ENCODE results near the gene CCDC121.

CCDC121 gene

DNA sequence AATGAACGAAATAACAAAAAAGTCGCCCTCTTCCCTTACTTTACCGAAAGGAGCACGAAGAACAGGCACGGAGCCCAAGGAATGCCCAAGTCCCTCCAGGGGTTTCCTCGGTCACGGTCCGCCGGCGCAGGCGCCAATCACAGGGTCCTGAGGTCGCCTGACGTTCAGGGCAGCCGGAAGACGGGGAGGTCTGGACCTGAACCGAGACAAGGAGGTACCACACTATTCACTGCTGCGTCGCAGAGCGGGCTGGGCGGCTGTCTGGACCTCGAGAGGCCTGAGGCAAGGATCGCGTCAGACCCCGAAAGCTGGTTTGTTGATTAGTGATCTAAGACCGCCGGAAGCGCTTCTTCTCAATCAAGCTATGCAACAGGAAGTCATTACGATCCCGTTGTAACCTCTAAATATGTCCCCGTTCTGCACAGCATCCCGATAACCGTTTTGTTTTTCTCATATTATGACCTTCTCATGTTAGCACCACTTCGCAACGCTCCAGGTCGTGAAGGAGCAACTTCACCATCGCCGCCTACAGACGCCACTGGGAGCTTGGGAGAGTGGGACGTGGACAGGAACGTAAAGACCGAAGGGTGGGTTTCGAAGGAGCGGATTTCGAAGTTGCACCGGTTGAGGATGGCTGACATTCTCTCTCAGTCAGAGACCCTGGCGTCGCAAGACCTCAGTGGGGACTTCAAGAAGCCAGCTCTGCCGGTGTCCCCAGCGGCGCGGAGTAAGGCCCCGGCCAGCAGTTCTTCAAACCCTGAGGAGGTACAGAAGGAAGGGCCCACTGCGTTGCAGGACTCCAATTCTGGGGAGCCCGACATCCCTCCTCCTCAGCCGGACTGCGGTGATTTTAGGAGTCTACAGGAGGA lies 34.7 kb upstream of the CCDC121 start, which contains the start of the genes SLC4A1AP and SUPT7L:
SLC4A1AP (plus strand) TSS at position 605 of the 869 bp plus-strand sequence; CDS start at position 631, 26 bp downstream.
SUPT7L (minus strand) TSS at position 330 of the 869 bp plus-strand sequence. CDS start 1,422 bp downstream, outside the sequence.
- peak within 1 kb of the TSS; percentile 91 for H3K4me3 ChIP-seq (ENCODE audit: insufficient read length, low read depth)
- no peaks in the 10 kb centered on the region for H3K9me3 ChIP-seq (ENCODE audit: insufficient read depth, low read length)
- peaks cover 55% of the 10 kb centered on the region for H3K36me3 ChIP-seq (ENCODE audit: insufficient read depth, insufficient read length, low read length)
- no peaks in the 10 kb centered on the region for H3K27me3 ChIP-seq (ENCODE audit: insufficient read depth, insufficient read length)
- no peak for TF ChIP-seq SUZ12 (IDR thresholded peaks at IDR 0.05; ENCODE audit: extremely low read depth, insufficient read depth, insufficient read length)
- peak; percentile 65 for TF ChIP-seq YY1 (IDR thresholded peaks at IDR 0.05; ENCODE audit: insufficient read depth, insufficient read length)
- no peak for TF ChIP-seq ZNF274 (IDR thresholded peaks at IDR 0.05; ENCODE audit: low read depth, low read length)
- peak; percentile 73 for DNase-seq (ENCODE audit: low read depth, low spot score)
- no peaks in the 10 kb centered on the region for H3K4me1 ChIP-seq (ENCODE audit: insufficient read depth, insufficient read length)
- H3K9ac ChIP-seq (ENCODE audit: insufficient read length, low read depth): peak within 1 kb of the TSS; percentile 84

DNA sequence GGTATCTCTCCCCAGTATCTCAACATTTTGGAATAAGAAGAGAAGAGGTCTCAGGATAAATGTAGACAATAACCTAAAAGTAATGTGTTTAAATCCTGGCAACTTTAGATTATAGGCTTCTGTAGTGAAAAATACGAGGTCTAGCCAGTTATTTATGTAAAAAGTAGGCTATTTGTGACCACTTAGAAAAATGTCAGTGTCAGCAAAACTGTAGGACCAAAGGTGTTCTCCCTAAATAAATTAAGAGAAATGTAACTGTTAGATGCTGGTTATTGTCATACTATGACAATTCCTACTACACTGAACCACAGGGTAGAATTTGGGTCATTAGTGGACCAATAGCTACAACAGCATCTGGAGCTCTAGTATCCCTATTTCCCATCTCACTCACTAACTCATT lies 32.6 kb upstream of the CCDC121 start:
- Histone ChIP-seq H3K9ac (ENCODE audit: insufficient read length, low read depth) (no peak overlapping the region), H3K27me3 (ENCODE audit: insufficient read depth, insufficient read length) (no peaks in the 10 kb centered on the region), H3K36me3 (ENCODE audit: insufficient read depth, insufficient read length, low read length) (peaks cover 61% of the 10 kb centered on the region), H3K4me3 (ENCODE audit: insufficient read length, low read depth) (no peak overlapping the region), H3K4me1 (ENCODE audit: insufficient read depth, insufficient read length) (no peaks in the 10 kb centered on the region), H3K9me3 (ENCODE audit: insufficient read depth, low read length) (no peaks in the 10 kb centered on the region)
- no peak for TF ChIP-seq YY1 (IDR thresholded peaks at IDR 0.05; ENCODE audit: insufficient read depth, insufficient read length)
- TF ChIP-seq SUZ12 (IDR thresholded peaks at IDR 0.05; ENCODE audit: extremely low read depth, insufficient read depth, insufficient read length): no peak
- TF ChIP-seq ZNF274 (IDR thresholded peaks at IDR 0.05; ENCODE audit: low read depth, low read length): no peak
- no peak for DNase-seq (ENCODE audit: low read depth, low spot score)

DNA sequence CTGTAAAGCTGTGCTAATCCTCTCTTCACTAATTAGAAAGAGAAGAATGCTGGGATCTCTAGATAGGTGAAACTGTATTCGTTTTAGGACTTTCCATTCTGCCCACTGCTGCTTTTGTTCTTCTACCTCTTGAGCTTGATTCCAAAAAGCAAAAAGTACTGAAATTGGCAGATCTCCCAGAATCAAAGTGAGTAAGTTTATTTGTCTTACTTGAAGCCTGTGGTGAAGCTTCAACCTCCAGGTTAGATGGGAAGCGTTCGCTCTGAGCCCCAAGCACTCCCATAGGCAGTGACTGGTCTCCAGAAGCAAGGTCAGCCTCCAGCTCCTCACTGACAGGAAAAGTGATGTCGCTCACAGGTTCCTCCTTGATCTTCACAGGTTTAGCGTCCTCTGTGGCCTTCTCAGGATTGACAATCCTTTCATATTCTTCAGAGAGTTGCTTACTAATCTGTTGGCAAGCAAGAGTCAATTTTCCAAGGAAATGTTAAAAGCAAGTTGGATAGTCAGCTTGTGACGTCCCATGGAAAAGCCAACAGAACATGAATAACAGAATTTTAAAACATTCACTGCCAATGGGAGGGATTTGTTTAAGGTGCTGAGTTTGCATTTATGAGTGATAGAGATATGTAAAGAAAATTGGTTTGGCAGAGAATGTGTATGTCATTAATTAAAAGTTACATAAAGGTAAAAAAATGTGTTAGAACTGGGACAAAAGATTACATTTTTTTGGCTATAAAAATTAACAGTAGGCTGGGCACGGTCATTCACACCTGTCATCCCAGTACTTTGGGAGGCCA lies 26.5 kb upstream of the CCDC121 start:
- no peaks in the 10 kb centered on the region for H3K27me3 ChIP-seq (ENCODE audit: insufficient read depth, insufficient read length)
- H3K36me3 ChIP-seq (ENCODE audit: insufficient read depth, insufficient read length, low read length): peaks cover 85% of the 10 kb centered on the region
- no peak for TF ChIP-seq ZNF274 (IDR thresholded peaks at IDR 0.05; ENCODE audit: low read depth, low read length)
- TF ChIP-seq YY1 (IDR thresholded peaks at IDR 0.05; ENCODE audit: insufficient read depth, insufficient read length): no peak
- no peak for TF ChIP-seq SUZ12 (IDR thresholded peaks at IDR 0.05; ENCODE audit: extremely low read depth, insufficient read depth, insufficient read length)
- H3K9ac ChIP-seq (ENCODE audit: insufficient read length, low read depth): no peak overlapping the region
- DNase-seq (ENCODE audit: low read depth, low spot score): no peak
- H3K9me3 ChIP-seq (ENCODE audit: insufficient read depth, low read length): no peaks in the 10 kb centered on the region
- no peak overlapping the region for H3K4me3 ChIP-seq (ENCODE audit: insufficient read length, low read depth)
- no peaks in the 10 kb centered on the region for H3K4me1 ChIP-seq (ENCODE audit: insufficient read depth, insufficient read length)

DNA sequence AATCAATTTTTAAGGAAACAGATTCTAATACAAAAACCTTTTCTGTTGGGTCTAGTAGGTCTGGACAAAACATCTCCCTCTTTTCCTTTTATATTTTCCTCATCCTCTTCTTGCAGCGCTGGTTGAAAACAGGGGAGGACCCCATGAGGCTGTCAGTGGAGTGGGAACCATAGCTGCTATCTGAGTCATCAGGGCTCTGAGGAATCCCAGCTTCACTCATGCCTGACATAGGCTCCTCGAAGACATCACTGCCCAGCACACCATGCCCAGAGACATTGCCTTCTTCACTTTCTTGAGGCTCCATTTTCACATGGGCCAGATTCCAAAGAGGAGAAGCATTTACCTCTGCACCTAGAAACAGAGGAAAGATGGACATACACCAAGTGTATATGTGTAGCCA lies 24.6 kb upstream of the CCDC121 start:
- Histone ChIP-seq H3K4me1 (ENCODE audit: insufficient read depth, insufficient read length) (no peaks in the 10 kb centered on the region), H3K4me3 (ENCODE audit: insufficient read length, low read depth) (no peak overlapping the region), H3K27me3 (ENCODE audit: insufficient read depth, insufficient read length) (no peaks in the 10 kb centered on the region), H3K36me3 (ENCODE audit: insufficient read depth, insufficient read length, low read length) (peaks cover 85% of the 10 kb centered on the region), H3K9ac (ENCODE audit: insufficient read length, low read depth) (no peak overlapping the region), H3K9me3 (ENCODE audit: insufficient read depth, low read length) (no peaks in the 10 kb centered on the region)
- TF ChIP-seq ZNF274 (IDR thresholded peaks at IDR 0.05; ENCODE audit: low read depth, low read length) (no peak), SUZ12 (IDR thresholded peaks at IDR 0.05; ENCODE audit: extremely low read depth, insufficient read depth, insufficient read length) (no peak), YY1 (IDR thresholded peaks at IDR 0.05; ENCODE audit: insufficient read depth, insufficient read length) (no peak)
- DNase-seq (ENCODE audit: low read depth, low spot score): no peak

DNA sequence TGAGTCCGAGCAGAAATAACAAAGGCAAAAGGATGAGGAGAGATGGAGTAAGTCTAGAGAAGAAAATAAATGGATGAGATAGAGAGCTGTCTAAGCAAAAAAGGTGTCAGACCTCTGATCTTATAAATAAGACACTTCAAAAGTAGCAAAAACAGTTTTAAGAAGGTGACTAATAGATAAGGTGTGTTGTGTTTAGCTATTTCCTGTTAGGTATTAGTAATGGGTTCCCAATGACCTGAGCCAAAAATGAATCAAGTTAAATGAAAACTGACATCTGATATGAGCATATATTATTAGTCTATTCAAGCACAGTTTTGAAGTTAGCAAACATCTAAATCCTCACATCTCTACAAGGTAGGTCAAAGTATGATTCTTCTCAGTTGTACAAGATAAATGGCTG lies 24.0 kb upstream of the CCDC121 start:
- Histone ChIP-seq H3K9ac (ENCODE audit: insufficient read length, low read depth) (no peak overlapping the region), H3K4me3 (ENCODE audit: insufficient read length, low read depth) (no peak overlapping the region), H3K4me1 (ENCODE audit: insufficient read depth, insufficient read length) (no peaks in the 10 kb centered on the region), H3K9me3 (ENCODE audit: insufficient read depth, low read length) (no peaks in the 10 kb centered on the region), H3K36me3 (ENCODE audit: insufficient read depth, insufficient read length, low read length) (peaks cover 85% of the 10 kb centered on the region), H3K27me3 (ENCODE audit: insufficient read depth, insufficient read length) (no peaks in the 10 kb centered on the region)
- DNase-seq (ENCODE audit: low read depth, low spot score): no peak
- TF ChIP-seq SUZ12 (IDR thresholded peaks at IDR 0.05; ENCODE audit: extremely low read depth, insufficient read depth, insufficient read length) (no peak), ZNF274 (IDR thresholded peaks at IDR 0.05; ENCODE audit: low read depth, low read length) (no peak), YY1 (IDR thresholded peaks at IDR 0.05; ENCODE audit: insufficient read depth, insufficient read length) (no peak)

DNA sequence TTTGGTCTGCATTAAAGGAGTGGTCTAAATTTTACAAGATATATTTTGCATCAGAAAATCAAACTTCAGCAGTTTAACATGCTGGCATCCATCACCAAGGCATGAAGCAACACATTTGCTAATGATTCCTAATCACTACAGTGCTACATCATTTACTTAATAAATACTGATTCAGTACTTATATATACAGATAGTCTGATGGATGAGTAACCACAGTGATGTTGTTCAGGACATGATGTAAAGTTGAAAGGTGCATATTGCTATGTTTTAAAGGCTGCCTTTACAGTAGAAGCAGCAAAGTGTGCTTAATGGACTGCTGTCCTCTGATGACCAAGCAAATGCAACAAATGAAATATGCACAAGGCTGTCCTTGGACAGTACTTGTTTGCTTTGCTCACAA lies 23.5 kb upstream of the CCDC121 start:
- no peak for DNase-seq (ENCODE audit: low read depth, low spot score)
- Histone ChIP-seq H3K9me3 (ENCODE audit: insufficient read depth, low read length) (no peaks in the 10 kb centered on the region), H3K4me1 (ENCODE audit: insufficient read depth, insufficient read length) (no peaks in the 10 kb centered on the region), H3K9ac (ENCODE audit: insufficient read length, low read depth) (no peak overlapping the region), H3K4me3 (ENCODE audit: insufficient read length, low read depth) (no peak overlapping the region), H3K36me3 (ENCODE audit: insufficient read depth, insufficient read length, low read length) (peaks cover 86% of the 10 kb centered on the region), H3K27me3 (ENCODE audit: insufficient read depth, insufficient read length) (no peaks in the 10 kb centered on the region)
- no peak for TF ChIP-seq YY1 (IDR thresholded peaks at IDR 0.05; ENCODE audit: insufficient read depth, insufficient read length)
- TF ChIP-seq ZNF274 (IDR thresholded peaks at IDR 0.05; ENCODE audit: low read depth, low read length): no peak
- TF ChIP-seq SUZ12 (IDR thresholded peaks at IDR 0.05; ENCODE audit: extremely low read depth, insufficient read depth, insufficient read length): no peak

DNA sequence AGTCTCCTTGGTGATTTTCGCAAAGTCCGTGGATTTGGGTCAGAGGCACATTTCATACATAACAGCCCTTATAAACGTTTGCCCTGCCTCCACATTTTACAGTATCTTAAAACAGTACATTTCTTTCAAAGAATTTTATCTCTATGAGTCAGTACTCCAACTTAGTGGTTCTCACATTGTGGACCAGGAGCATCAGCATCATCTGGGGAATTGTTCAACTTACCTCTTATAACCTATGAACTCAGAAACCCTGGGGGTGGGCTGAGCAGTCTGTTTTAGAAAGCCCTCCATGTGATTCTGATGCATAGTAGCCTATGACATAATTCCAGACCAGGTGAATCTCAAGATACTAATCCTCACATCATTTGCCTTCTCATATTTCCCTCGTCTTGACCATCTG lies 22.2 kb upstream of the CCDC121 start:
- H3K36me3 ChIP-seq (ENCODE audit: insufficient read depth, insufficient read length, low read length): peaks cover 79% of the 10 kb centered on the region

More for the DNA sequence above, 22.2 kb upstream of the CCDC121 start:
- Histone ChIP-seq H3K27me3 (ENCODE audit: insufficient read depth, insufficient read length) (no peaks in the 10 kb centered on the region), H3K4me3 (ENCODE audit: insufficient read length, low read depth) (no peak overlapping the region), H3K4me1 (ENCODE audit: insufficient read depth, insufficient read length) (no peaks in the 10 kb centered on the region), H3K9ac (ENCODE audit: insufficient read length, low read depth) (no peak overlapping the region), H3K9me3 (ENCODE audit: insufficient read depth, low read length) (no peaks in the 10 kb centered on the region)
- no peak for DNase-seq (ENCODE audit: low read depth, low spot score)
- TF ChIP-seq SUZ12 (IDR thresholded peaks at IDR 0.05; ENCODE audit: extremely low read depth, insufficient read depth, insufficient read length): no peak
- no peak for TF ChIP-seq YY1 (IDR thresholded peaks at IDR 0.05; ENCODE audit: insufficient read depth, insufficient read length)
- TF ChIP-seq ZNF274 (IDR thresholded peaks at IDR 0.05; ENCODE audit: low read depth, low read length): no peak
